GM10266 (cell line): ENCODE measurements around the gene SWSAP1.

Experiments used
- DNase-seq: peaks from one replicate; pipeline ENCODE4 v3.0.0; 2012; ENCODE audit errors: extremely low spot score
- TF ChIP-seq, protein P1 (sequence below): IDR thresholded peaks from 2 replicates; pipeline ENCODE4 v1.5.1; 2012; ENCODE audit warnings: mild to moderate bottlenecking, low read depth; ENCODE audit not compliant: control insufficient read depth, insufficient read depth; ENCODE audit errors: missing control alignments

SWSAP1 gene

DNA sequence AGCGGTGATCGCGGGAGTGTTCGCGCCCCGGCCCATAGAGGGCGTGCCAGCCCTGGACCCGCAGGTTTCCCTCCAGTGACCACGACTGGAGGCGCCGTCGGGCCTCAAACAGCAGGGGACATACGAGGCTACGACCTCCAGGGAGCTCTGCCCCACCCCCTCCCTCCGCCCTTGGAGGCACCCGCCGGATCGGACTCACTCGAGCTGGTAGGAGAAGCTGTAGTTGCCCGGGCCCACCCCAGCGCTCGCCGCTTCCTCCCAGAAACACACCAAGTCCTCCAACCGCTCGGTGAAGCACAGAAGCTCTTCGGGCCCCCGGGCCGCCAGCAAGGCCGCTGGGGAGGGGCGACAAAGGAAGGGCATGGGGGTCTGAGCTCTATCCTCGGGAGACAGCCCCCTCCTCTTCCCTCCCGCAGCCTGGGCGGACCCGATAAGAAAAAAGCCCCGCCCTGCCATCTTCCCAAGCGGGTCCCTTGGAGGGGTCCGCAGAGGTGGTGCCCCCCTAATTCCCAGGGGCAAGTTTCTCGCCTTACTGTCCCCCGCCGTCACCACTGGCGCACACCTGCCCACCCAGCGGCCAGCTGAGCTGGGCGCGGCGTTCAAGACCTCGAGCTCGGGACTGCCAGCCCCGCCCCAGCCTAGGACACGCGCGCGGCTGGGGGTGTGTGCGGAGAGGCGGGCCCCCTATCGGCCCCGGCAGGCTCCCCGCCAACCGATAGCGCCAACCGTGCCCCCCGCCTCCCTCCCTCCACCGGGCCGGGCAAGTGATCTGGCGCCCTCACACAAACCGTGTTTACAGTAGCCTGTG, 8.6 kb downstream of the SWSAP1 start:
- peak; percentile 66 for DNase-seq
- TF ChIP-seq, protein P1, sequence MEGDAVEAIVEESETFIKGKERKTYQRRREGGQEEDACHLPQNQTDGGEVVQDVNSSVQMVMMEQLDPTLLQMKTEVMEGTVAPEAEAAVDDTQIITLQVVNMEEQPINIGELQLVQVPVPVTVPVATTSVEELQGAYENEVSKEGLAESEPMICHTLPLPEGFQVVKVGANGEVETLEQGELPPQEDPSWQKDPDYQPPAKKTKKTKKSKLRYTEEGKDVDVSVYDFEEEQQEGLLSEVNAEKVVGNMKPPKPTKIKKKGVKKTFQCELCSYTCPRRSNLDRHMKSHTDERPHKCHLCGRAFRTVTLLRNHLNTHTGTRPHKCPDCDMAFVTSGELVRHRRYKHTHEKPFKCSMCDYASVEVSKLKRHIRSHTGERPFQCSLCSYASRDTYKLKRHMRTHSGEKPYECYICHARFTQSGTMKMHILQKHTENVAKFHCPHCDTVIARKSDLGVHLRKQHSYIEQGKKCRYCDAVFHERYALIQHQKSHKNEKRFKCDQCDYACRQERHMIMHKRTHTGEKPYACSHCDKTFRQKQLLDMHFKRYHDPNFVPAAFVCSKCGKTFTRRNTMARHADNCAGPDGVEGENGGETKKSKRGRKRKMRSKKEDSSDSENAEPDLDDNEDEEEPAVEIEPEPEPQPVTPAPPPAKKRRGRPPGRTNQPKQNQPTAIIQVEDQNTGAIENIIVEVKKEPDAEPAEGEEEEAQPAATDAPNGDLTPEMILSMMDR = peak; percentile 83

DNA sequence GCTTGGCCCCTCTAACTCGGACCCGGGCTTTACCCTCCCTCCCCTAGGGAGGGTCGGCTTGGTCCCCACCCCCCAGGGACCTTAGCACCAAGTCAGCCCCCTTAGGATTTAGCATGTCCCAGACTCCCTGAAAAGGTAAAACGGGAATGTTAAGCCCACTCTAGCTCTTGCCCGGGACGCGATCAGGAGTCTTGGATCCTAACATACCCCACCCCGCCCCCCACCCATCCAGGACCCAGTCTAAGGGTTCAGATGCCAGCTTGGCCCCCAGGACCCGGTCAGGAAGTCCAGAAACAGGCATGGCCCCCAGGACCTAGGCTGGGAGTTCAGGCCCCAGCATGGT, 9.2 kb downstream of the SWSAP1 start:
- DNase-seq = no peak
- TF ChIP-seq, protein P1 = no peak

DNA sequence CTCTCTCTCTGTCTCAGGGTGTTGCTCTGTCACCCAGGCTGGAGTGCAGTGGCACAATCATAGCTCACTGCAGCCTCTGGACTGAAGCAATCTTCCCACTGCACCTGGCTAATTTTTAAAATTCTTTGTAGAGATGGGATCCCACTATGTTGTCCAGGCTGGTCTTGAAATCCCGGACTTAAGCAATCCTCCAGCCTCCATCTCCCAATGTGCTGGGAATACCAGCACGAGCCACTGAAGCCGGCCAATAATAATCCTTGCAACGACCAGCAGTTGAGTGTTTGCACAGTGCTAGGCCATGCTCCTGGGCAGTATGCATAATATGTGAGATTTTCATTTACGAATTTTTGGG, 10.3 kb downstream of the SWSAP1 start:
- TF ChIP-seq, protein P1 = no peak
- DNase-seq = no peak

DNA sequence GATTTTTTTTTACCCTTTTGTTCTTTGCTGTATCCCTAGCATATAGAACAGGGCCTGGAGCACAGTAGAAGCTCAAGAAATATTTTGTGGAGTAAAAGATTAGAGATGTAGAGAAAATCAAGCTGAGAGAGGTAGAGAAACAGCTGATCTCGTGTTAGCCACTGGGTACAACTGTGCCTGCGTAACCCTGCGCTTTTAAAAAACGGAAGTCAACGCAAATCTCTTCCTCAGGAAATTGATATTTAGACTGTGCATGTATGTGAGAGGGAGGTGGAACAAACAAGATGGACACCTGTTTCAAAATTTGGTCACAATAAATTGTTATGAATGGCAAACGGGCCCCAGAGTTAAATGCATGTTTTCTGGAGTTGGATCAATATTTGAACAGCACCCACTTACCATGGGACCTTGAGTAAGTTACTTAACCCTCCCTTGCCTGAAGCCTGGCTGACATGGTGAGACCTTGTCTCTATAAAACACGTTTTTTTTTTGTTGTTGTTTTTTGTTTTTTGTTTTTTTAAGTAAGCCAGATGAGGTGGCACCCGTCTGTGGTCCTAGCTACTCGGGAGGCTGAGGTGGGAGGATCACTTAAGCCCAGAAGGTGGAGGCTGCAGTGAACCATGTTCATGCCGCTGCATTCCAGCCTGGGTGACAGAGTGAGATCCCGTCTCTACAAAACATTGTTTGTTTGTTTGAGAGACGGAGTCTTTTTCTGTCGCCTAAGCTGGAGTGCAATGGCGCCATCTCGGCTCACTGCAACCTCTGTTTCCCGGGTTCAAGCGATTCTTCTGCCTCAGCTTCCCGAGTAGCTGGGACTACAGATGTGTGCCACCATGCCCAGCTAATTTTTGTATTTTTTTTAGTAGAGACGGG, 12.9 kb downstream of the SWSAP1 start:
- TF ChIP-seq, protein P1 = no peak
- DNase-seq = peak; percentile 2

DNA sequence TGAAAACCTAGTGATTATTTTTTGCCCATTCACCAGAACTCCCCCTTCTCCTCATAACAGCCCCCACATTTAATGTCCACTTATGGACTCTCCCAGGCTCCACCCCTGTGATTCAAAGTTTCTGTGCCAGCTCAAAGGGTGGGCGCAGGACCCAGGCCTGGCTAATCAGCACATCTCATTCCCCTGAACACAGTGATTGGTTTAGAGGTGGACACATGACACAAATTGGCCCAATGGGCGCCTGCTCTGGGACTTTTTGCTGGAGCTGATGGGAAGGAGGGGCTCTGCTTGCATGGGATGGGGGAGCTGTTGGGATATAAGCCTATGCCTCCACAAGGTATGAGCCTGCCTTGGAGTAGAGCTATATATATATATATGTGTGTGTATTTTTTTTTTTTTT, 15.9 kb downstream of the SWSAP1 start:
- TF ChIP-seq, protein P1 = no peak
- DNase-seq = peak; percentile 1

DNA sequence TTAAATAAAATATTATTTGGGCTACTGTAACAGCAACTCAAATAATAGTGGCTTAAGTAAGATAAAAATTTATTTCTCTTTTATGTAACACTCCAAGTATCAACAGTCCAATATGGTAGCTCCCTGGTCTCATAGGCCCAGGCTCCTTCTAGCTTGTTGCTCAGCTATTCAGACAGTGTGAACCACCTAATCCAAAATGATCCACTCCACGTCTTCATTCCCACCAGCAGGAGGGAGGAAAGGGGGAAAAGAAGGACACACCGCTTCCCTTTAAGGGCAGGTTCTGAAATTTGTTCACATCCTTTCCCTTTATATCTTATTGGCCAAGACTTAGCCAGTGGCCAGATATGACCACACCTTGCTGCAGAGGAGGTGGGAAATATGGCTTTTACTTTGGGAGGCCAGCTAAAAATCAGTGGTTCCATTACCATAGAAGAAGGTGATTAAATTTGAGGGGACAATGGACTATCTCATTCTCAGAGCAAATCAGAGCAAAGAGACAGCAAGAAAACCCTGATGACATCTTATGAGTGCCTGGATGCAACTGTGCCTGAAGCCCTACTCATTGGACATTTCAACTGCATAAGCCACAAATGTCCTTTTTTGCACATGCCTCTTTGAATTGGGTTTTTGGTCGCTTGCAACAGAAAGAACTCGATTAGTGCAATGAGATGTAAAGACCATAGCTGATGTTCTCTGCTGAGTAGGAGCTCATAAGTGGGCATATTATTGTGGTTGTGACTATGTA, 16.6 kb downstream of the SWSAP1 start:
- TF ChIP-seq, protein P1 = no peak
- no peak for DNase-seq

DNA sequence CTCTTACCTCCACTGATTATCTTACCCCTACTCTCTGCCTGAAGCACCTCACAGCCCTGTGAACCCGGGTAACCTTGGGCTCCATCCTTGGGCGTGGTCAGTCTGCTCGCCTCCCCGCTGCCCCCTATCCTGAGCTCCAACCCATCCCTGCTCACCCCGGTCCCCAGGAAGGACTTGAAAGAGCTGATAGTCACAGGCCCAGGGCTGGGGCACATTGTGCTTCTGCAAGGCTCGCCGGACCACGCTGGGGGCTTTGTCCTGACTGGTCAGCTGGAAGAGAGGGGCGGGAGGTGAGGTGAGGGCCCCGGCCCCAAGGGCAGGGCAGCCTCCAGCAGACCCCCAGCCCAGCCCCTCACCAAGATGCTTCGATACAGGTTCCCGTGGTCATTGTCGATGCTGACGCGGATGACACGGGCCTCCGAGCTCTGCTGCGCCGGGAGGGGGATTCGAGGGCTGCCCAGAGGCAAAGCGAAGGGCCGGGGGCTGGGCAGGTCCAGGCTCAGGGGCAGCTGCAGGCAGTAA, 22.7 kb downstream of the SWSAP1 start:
- peak; percentile 3 for DNase-seq
- TF ChIP-seq, protein P1 = no peak
